Measurements from ENCODE around the gene KAT8.
A peak's percentile ranks its signal among the peaks of the same experiment; 100 is the strongest.

The KAT8 gene

DNA sequence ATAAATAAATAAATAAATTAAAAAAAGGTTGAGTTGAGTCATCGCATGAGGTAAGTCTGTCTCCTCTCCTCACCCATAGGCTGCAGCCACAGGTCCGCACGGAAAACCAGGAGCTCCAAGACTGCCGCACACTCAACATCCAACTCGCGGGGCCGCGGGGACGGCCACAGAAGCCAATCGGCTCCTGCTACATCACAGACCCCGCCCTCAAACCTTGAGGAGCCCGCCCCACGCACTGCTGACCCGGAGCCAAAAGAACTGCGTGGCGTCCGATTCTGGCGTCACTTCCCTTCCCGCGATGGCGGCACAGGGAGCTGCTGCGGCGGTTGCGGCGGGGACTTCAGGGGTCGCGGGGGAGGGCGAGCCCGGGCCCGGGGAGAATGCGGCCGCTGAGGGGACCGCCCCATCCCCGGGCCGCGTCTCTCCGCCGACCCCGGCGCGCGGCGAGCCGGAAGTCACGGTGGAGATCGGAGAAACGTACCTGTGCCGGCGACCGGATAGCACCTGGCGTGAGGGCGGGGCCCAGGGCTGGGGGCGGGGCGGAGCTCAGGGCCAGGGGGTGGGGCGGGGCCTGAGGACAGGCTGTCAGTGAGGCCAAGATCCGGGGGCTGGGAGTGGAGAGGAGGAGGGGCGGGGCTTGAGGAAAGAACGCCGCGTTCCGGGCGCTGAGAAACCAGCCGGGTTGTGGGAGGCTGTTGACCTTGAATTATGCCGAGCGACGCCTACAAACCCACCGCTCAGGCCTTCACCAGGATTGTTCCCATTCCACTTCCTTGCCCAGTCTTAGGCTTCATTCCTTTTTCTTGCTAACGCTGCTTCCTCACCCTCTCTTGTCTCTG is at the start of gene KAT8:
Gene KAT8 (plus strand): TSS at position 281 of the 839 bp plus-strand sequence. CDS start 18 bp downstream, at position 299.
- peak; percentile 96 for DNase-seq

GRCh38 chr16:31071861-31072260 is 45.6 kb upstream of the KAT8 start:
- no peak for DNase-seq

- no peak for DNase-seq
Measured at GRCh38 chr16:31072540-31073141, 44.8 kb upstream of the KAT8 start.

- DNase-seq, result peak; percentile 84
Measured at GRCh38 chr16:31073142-31073969, 44.1 kb upstream of the KAT8 start.

GRCh38 chr16:31073970-31074813 is 43.3 kb upstream of the KAT8 start, which contains the start of the genes ZNF646 and ZNF668:
Gene ZNF646, plus strand, starts transcription at chr16:31074422. Its CDS starts 1,903 bp downstream, at chr16:31076325.
Gene ZNF668, minus strand, starts transcription at chr16:31074240. Its CDS starts 9,781 bp downstream, at chr16:31064459.
- DNase-seq, result peak; percentile 99

DNA sequence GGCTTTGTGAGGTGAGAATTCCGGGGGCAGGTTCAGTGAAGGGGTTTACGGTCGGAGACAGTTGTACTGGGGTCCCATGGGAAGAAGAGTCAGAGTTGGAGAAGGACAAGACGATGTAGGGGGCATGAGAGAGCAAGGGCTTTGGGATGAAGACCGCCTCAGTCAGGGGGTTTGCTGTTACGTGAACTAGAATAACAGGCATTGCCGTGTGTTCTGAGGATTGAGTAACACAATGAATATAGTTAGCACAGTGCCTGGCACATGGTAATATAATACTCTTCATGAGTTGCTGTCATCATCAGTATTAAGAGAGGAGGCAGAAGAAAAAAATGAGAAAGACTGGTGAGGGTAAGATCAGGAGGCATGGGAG is 42.7 kb upstream of the KAT8 start:
- no peak for DNase-seq

DNA sequence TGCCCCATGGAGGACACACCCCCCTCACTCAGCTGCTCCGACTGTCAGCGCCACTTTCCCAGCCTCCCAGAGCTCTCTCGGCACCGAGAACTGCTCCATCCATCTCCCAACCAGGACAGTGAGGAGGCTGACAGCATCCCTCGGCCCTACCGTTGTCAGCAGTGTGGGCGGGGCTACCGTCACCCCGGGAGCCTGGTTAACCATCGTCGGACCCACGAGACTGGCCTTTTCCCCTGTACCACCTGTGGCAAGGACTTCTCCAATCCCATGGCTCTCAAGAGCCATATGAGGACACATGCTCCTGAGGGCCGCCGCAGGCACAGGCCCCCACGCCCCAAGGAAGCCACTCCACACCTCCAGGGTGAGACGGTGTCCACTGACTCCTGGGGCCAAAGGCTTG is 41.1 kb upstream of the KAT8 start:
- DNase-seq, result no peak

- no peak for DNase-seq
Measured at GRCh38 chr16:31077024-31077423, 40.4 kb upstream of the KAT8 start.

GRCh38 chr16:31077592-31078396 is 39.7 kb upstream of the KAT8 start:
- no peak for DNase-seq

DNA sequence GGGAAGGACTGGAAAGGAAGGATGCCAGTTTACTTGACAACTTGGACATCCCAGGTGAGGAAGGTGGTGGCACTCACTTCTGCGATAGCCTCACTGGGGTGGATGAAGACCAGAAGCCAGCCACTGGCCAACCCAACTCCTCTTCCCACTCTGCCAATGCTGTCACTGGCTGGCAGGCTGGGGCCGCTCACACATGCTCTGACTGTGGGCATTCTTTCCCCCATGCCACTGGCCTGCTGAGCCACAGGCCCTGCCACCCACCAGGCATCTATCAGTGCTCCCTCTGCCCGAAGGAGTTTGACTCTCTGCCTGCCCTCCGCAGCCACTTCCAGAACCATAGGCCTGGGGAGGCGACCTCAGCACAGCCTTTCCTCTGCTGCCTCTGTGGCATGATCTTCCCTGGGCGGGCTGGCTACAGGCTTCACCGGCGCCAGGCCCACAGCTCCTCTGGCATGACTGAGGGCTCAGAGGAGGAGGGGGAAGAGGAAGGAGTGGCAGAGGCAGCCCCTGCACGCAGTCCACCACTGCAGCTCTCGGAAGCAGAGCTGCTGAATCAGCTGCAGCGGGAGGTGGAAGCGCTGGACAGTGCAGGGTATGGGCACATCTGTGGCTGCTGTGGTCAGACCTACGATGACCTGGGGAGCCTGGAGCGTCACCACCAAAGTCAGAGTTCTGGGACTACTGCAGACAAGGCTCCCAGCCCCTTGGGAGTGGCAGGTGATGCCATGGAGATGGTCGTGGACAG is 38.7 kb upstream of the KAT8 start:
- DNase-seq, result no peak

DNA sequence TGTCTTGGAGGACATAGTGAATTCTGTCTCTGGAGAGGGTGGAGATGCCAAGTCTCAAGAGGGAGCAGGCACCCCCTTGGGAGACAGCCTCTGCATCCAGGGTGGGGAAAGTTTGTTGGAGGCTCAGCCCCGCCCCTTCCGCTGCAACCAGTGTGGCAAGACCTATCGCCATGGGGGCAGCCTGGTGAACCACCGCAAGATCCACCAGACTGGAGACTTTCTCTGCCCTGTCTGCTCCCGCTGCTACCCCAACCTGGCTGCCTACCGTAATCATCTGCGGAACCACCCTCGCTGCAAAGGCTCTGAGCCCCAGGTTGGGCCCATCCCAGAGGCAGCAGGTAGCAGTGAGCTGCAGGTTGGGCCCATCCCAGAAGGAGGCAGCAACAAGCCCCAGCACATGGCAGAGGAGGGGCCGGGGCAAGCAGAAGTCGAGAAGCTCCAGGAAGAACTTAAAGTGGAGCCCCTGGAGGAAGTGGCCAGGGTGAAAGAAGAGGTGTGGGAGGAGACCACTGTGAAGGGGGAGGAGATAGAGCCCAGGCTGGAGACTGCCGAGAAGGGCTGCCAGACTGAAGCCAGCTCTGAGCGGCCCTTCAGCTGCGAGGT is 38.0 kb upstream of the KAT8 start:
- peak; percentile 21 for DNase-seq

DNA sequence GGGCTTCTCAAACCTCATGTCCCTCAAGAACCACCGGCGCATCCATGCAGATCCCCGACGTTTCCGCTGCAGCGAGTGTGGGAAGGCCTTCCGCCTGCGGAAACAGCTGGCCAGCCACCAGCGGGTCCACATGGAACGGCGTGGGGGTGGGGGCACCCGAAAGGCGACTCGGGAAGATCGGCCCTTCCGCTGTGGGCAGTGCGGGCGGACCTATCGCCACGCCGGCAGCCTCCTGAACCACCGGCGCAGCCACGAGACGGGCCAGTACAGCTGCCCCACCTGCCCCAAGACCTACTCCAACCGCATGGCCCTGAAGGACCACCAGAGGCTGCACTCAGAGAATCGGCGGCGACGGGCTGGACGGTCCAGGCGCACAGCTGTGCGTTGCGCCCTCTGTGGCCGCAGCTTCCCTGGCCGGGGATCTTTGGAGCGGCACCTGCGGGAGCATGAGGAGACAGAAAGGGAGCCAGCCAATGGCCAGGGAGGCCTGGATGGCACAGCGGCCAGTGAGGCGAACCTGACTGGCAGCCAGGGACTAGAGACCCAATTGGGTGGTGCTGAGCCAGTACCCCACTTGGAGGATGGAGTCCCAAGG is 37.3 kb upstream of the KAT8 start:
- DNase-seq, result no peak

GRCh38 chr16:31080756-31081419 is 36.6 kb upstream of the KAT8 start:
- DNase-seq, result no peak

DNA sequence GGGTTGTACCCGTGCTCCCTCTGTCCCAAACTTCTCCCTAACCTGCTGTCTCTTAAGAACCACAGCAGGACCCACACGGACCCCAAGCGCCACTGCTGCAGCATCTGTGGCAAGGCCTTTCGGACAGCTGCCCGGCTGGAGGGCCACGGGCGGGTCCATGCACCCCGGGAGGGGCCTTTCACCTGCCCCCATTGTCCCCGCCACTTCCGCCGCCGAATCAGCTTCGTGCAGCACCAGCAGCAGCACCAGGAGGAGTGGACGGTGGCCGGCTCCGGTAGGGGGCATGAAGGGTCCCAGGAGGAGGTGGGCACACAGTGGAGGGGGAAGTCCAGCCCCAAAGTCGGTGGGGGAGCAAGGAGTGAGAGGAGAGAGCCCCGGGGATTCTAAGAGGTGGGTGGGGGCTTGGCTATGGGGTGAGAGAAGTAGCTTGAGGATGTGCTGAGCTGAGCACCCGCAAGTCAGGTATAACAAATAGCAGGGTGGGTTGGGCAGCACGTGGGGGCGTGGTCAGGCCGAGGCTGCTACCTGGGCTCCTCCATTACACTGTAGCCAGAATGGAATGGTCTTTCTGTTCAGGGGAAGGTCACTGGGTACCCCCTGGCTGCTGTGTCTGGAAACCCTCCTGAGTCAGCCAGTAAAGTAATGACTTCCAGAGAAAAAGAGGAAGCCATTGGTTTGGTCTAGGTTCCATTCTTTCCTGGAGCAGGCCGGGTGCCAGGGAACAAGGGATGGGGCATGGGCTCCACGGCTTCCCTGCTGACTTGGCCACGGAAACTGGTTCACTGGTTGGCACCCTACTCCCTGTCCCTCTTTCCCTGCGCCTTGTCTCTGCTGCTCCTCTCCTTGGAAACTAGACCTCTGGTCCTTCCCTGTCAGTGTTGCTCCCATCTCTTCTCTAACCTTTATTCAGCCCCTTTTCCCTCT is 35.8 kb upstream of the KAT8 start:
- no peak for DNase-seq

- DNase-seq, result no peak
Measured at GRCh38 chr16:31082368-31083045, 35.0 kb upstream of the KAT8 start.

DNA sequence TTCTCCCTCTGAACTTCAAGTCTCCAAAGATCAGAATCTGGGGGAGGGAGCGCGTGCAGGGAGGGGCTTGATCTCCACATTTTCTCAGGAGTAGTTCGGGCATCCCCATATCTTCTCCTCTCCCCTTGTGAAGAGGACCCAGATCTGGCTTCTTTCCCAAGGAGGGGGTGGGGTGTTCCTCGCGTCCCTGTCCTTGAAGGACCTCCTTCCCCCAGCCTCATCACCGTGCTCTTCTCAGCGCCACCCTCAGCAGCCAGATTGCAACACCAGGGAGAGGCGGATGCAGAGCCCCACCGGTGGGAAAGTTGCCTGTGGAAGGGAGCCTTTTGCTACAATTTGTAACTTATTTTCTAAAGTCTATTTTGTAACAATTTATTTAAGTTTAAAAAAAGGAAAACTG is 34.4 kb upstream of the KAT8 start:
- no peak for DNase-seq

GRCh38 chr16:31083556-31083955 is 33.9 kb upstream of the KAT8 start:
- DNase-seq, result no peak

- no peak for DNase-seq
Measured at GRCh38 chr16:31083981-31084380, 33.5 kb upstream of the KAT8 start.

All from GDM1 (cell line).